ENCODE data around the gene TGM5. TPM values are rescaled to one million over a fixed set of nuclear protein-coding genes. Genes with fewer than 3 reads are reported as not detected.

The TGM5 gene
- total and polyA plus RNA-seq, 2 donors (not counting 1 experiment from before 2014, with no cell fraction given) = 0.42 TPM; not detected in 1

GRCh38 chr15:43208052-43209002 lies 58.4 kb downstream of the TGM5 start:
- ChIA-PET CTCF (interaction anchor here (1.0 to 1.4 kb wide), 2 partner anchors 17 to 77 kb away, joined by 5 read pairs; no protein-coding TSS in a partner anchor), POLR2A (no interaction called here)
- Mint-ChIP-seq H3K27me3 (peaks cover 24% of the 10 kb centered on the region), H3K9me3 (ENCODE audit: insufficient read depth) (no peaks in the 10 kb centered on the region), H3K4me1 (peaks cover 5% of the 10 kb centered on the region), H3K27ac (no peak overlapping the region), H3K4me3 (no peak overlapping the region)
- Histone ChIP-seq H3K9ac (ENCODE audit: low read length) (no peak overlapping the region), H3K4me1 (ENCODE audit: control insufficient read depth in 2 of 2, insufficient read depth in 2 of 2, low read length in 2 of 2) (no peaks in the 10 kb centered on the region), H4K20me1 (ENCODE audit: control insufficient read depth, insufficient read depth, low read length, poor library complexity, severe bottlenecking) (no peaks in the 10 kb centered on the region), H3K27me3 (replicated peaks in 1 of 4; ENCODE audit: control extremely low read depth in 1 of 4, control insufficient read depth in 3 of 4, insufficient read depth in 4 of 4, low read length in 3 of 4) (peaks cover 0 to 11% (median 0%) of the 10 kb centered on the region in 4 experiments), H3K79me2 (ENCODE audit: control insufficient read depth, insufficient read depth, low read length) (no peaks in the 10 kb centered on the region), H3K9me3 (ENCODE audit: control extremely low read depth in 1 of 3, control insufficient read depth in 2 of 3, insufficient read depth in 1 of 3, low read length in 2 of 3) (no peaks in the 10 kb centered on the region), H2AFZ (ENCODE audit: insufficient read depth, low read depth, low read length, poor library complexity, severe bottlenecking) (no peak overlapping the region), H3K4me3 (ENCODE audit: control extremely low read depth in 1 of 5, extremely low read depth in 1 of 5, insufficient read depth in 1 of 5, low read depth in 2 of 5, low read length in 4 of 5) (no peak overlapping the region), H3K4me2 (replicated peaks; ENCODE audit: low read depth, low read length, poor library complexity, severe bottlenecking) (no peak overlapping the region), H3K27ac (ENCODE audit: low read length in 2 of 2) (no peak overlapping the region), H3K36me3 (replicated peaks in 1 of 2; ENCODE audit: control extremely low read depth in 1 of 2, control insufficient read depth in 1 of 2, extremely low read depth in 1 of 2, insufficient read depth in 2 of 2, low read length in 1 of 2) (no peaks in the 10 kb centered on the region)
- WGBS (ENCODE audit: insufficient coverage) = 76% methylated on average over 20 of the region's 23 CpGs
- ATAC-seq (ENCODE audit: low read depth) (no peak), DNase-seq (no peak)
- TF ChIP-seq EZH2 (IDR thresholded peaks at IDR 0.05; ENCODE audit: borderline replicate concordance, insufficient read depth, low read depth, low read length, poor library complexity, severe bottlenecking) (no peak), CTCF (IDR thresholded peaks at IDR 0.05) (no peak)
- intact Hi-C loops (cut with micrococcal nuclease) = no loop called here

DNA sequence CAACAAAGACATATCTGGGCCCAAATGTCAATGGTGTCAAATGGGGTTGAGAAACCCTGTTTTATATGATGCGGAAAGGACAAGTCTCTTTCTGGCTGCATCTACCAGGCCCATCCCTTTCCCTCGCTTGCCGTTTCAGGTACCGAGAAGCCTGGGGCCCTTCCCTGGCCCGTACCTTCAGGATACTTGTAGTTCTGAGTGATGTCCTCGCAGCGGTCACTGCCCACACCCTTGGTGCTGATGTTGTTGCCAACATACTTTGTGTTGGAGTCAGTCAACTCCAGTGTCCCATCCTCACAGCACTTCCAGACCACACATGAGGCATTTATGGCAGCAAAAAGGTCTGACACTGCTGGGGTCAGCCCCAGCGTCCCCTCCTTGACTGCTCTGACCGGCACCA lies 59.7 kb downstream of the TGM5 start:
- no peak for DNase-seq
- Histone ChIP-seq H3K79me2 (ENCODE audit: control insufficient read depth, insufficient read depth, low read length) (no peaks in the 10 kb centered on the region), H3K4me3 (ENCODE audit: control extremely low read depth in 1 of 5, extremely low read depth in 1 of 5, insufficient read depth in 1 of 5, low read depth in 2 of 5, low read length in 4 of 5) (no peak overlapping the region), H2AFZ (ENCODE audit: insufficient read depth, low read depth, low read length, poor library complexity, severe bottlenecking) (no peak overlapping the region), H3K4me1 (ENCODE audit: control insufficient read depth in 2 of 2, insufficient read depth in 2 of 2, low read length in 2 of 2) (no peaks in the 10 kb centered on the region), H3K9me3 (ENCODE audit: control extremely low read depth in 1 of 3, control insufficient read depth in 2 of 3, insufficient read depth in 1 of 3, low read length in 2 of 3) (no peaks in the 10 kb centered on the region), H3K9ac (ENCODE audit: low read length) (no peak overlapping the region), H4K20me1 (ENCODE audit: control insufficient read depth, insufficient read depth, low read length, poor library complexity, severe bottlenecking) (no peaks in the 10 kb centered on the region), H3K4me2 (replicated peaks; ENCODE audit: low read depth, low read length, poor library complexity, severe bottlenecking) (no peak overlapping the region), H3K36me3 (replicated peaks in 1 of 2; ENCODE audit: control extremely low read depth in 1 of 2, control insufficient read depth in 1 of 2, extremely low read depth in 1 of 2, insufficient read depth in 2 of 2, low read length in 1 of 2) (no peaks in the 10 kb centered on the region), H3K27me3 (replicated peaks in 1 of 4; ENCODE audit: control extremely low read depth in 1 of 4, control insufficient read depth in 3 of 4, insufficient read depth in 4 of 4, low read length in 3 of 4) (peaks cover 0 to 11% (median 2%) of the 10 kb centered on the region in 4 experiments), H3K27ac (ENCODE audit: low read length in 2 of 2) (no peak overlapping the region)
- no peak overlapping the region for H3K4me3 Mint-ChIP-seq
- ChIA-PET CTCF (interaction anchor here (1.0 to 1.4 kb wide), 2 partner anchors 18 to 78 kb away, joined by 5 read pairs; no protein-coding TSS in a partner anchor), POLR2A (no interaction called here)
- H3K4me1 Mint-ChIP-seq = peaks cover 5% of the 10 kb centered on the region
- WGBS (ENCODE audit: insufficient coverage) = 93% methylated on average over 4 of the region's 9 CpGs
- no peak for ATAC-seq (ENCODE audit: low read depth)
- H3K27me3 Mint-ChIP-seq = peaks cover 24% of the 10 kb centered on the region
- intact Hi-C loops (cut with micrococcal nuclease) = no loop called here
- H3K27ac Mint-ChIP-seq = no peak overlapping the region
- TF ChIP-seq EZH2 (IDR thresholded peaks at IDR 0.05; ENCODE audit: borderline replicate concordance, insufficient read depth, low read depth, low read length, poor library complexity, severe bottlenecking) (no peak), CTCF (IDR thresholded peaks at IDR 0.05) (no peak)
- no peaks in the 10 kb centered on the region for H3K9me3 Mint-ChIP-seq (ENCODE audit: insufficient read depth)
